Measurements from ENCODE around the gene ST3GAL2. TPM values are rescaled to one million over a fixed set of nuclear protein-coding genes. Genes with fewer than 3 reads are reported as not detected.

The ST3GAL2 gene
- total and polyA plus RNA-seq, 12 donors = 5.3 to 30.8 (median 22.6) TPM

GRCh38 chr16:70378869-70379493 lies 59.9 kb downstream of the ST3GAL2 start:
- WGBS, 4 donors = 88 to 89% (median 88%) methylated on average over 12 to 13 of the region's 13 CpGs
- DNase-seq = no peak
- H3K27me3 ChIP-seq = no peaks in the 10 kb centered on the region
- H3K9me3 ChIP-seq (replicated peaks in 1 of 3) = no peaks in the 10 kb centered on the region
- no peak for TF ChIP-seq POLR2A (IDR thresholded peaks at IDR 0.05)
- no peak for TF ChIP-seq CTCF (IDR thresholded peaks at IDR 0.05)
- no peak overlapping the region for H3K4me3 ChIP-seq
- H3K27ac ChIP-seq = no peak overlapping the region
- intact Hi-C loops (cut with DNase I) = no loop called here
- peaks cover 0 to 21% of the 10 kb centered on the region in 2 donors for H3K36me3 ChIP-seq (replicated peaks in 1 of 2)
- peaks cover 8 to 18% of the 10 kb centered on the region in 2 donors for H3K4me1 ChIP-seq (replicated peaks in 1 of 2)

GRCh38 chr16:70377782-70378181 lies 61.1 kb downstream of the ST3GAL2 start:
- DNase-seq = no peak
- TF ChIP-seq POLR2A (IDR thresholded peaks at IDR 0.05) (no peak), CTCF (IDR thresholded peaks at IDR 0.05) (no peak)
- Histone ChIP-seq H3K4me1 (replicated peaks in 1 of 2) (peaks cover 8 to 18% of the 10 kb centered on the region in 2 donors), H3K27me3 (no peaks in the 10 kb centered on the region), H3K27ac (no peak overlapping the region), H3K4me3 (no peak overlapping the region), H3K9me3 (replicated peaks in 1 of 3) (no peaks in the 10 kb centered on the region), H3K36me3 (replicated peaks in 1 of 2) (peaks cover 0 to 27% of the 10 kb centered on the region in 2 donors)
- intact Hi-C loops (cut with DNase I) = no loop called here
- 70 to 79% (median 76%) methylated on average over 2 of the region's 2 CpGs for WGBS, 4 donors

GRCh38 chr16:70375636-70376611 lies 63.0 kb downstream of the ST3GAL2 start:
- no peaks in the 10 kb centered on the region for H3K9me3 ChIP-seq (replicated peaks in 1 of 3)
- peaks cover 0 to 38% of the 10 kb centered on the region in 2 donors for H3K36me3 ChIP-seq (replicated peaks in 1 of 2)
- no peak overlapping the region for H3K4me3 ChIP-seq
- peaks cover 8 to 13% of the 10 kb centered on the region in 2 donors for H3K4me1 ChIP-seq (replicated peaks in 1 of 2)
- 87 to 95% (median 89%) methylated on average over 16 of the region's 16 CpGs for WGBS, 4 donors
- H3K27ac ChIP-seq = no peak overlapping the region
- DNase-seq = no peak
- TF ChIP-seq POLR2A (IDR thresholded peaks at IDR 0.05) (no peak), CTCF (IDR thresholded peaks at IDR 0.05) (no peak)
- intact Hi-C loops (cut with DNase I) = no loop called here
- H3K27me3 ChIP-seq = no peaks in the 10 kb centered on the region

GRCh38 chr16:70374213-70374612 lies 64.7 kb downstream of the ST3GAL2 start:
- DNase-seq = no peak
- WGBS, 4 donors = 94 to 97% (median 95%) methylated on average over 8 of the region's 8 CpGs
- no peak for TF ChIP-seq POLR2A (IDR thresholded peaks at IDR 0.05)
- H3K27ac ChIP-seq = no peak overlapping the region
- peaks cover 0 to under 1% of the 10 kb centered on the region in 2 donors for H3K4me1 ChIP-seq (replicated peaks in 1 of 2)
- no peak overlapping the region for H3K4me3 ChIP-seq
- H3K9me3 ChIP-seq (replicated peaks in 1 of 3) = no peaks in the 10 kb centered on the region
- H3K27me3 ChIP-seq = no peaks in the 10 kb centered on the region
- H3K36me3 ChIP-seq (replicated peaks in 1 of 2) = peaks cover 0 to 53% of the 10 kb centered on the region in 2 donors
- intact Hi-C loops (cut with DNase I) = no loop called here
